HG03097 (cell line): ENCODE measurements around the gene TSFM.

Source experiments
- ATAC-seq: cut with Tn5 transposase; IDR thresholded peaks from one replicate; pipeline ENCODE4 v1.9.1; 2021; ENCODE audit not compliant: unreplicated experiment, low FRiP score

Gene TSFM

DNA sequence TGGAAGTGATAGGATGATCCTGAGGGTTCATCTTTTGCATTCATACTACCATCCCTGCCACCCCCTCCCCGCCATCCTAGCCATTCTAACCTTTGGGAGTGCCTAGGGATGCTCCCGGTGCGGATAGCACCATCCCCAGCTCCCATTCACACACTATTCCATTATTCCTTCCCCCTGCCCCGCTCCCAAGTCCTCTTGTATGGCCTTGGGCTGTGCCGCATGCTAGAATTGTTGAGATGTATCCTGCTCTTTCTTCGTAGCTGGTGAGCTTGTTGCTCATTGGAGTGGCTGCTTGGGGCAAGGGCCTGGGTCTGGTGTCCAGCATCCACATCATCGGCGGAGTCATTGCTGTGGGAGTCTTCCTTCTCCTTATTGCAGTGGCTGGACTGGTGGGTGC lies 37.1 kb upstream of the TSFM start:
- ATAC-seq, result no peak

GRCh38 chr12:57746025-57746424 lies 36.6 kb upstream of the TSFM start:
- no peak for ATAC-seq

DNA sequence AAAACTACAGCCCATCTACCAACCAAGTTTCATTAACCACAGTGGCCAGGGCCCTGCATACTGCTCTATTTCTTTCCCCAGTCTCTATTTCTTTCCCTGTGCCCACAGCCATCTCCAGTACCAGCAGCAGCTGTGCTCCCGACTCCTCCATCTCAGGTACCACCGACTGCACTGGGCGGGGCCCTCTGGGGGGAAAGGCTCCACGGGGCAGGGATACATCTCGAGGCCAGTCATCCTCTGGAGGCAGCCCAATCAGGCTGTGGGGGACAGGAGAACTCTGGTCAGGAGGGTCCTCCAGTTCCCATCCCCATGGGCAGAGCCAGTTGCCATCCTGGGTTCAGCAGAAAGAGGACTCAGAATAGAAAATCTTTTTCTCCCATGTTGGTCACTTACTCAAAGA lies 33.5 kb upstream of the TSFM start:
- no peak for ATAC-seq

GRCh38 chr12:57750561-57751431 lies 31.8 kb upstream of the TSFM start:
- no peak for ATAC-seq

DNA sequence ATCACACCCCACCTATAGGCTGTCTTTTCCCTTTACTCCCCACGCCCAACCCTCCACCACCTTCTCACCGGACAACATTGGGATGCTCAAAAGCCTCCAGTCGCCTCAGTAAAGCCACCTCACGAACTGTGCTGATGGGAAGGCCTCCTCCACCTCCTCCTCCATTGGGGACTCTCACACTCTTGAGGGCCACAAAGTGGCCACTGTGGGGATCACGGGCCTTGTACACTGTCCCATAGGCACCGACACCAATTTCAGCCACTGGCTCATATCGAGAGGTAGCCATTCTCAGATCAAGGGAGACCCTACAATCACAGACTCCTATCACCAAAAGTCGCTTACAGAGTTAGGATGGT lies 31.2 kb upstream of the TSFM start:
- no peak for ATAC-seq

GRCh38 chr12:57751788-57752667 lies 30.6 kb upstream of the TSFM start, which contains the start of gene CDK4:
TSS of gene CDK4 (minus strand) at chr12:57752310. CDS start at chr12:57751717, 593 bp downstream.
- ATAC-seq, result peak; percentile 71

DNA sequence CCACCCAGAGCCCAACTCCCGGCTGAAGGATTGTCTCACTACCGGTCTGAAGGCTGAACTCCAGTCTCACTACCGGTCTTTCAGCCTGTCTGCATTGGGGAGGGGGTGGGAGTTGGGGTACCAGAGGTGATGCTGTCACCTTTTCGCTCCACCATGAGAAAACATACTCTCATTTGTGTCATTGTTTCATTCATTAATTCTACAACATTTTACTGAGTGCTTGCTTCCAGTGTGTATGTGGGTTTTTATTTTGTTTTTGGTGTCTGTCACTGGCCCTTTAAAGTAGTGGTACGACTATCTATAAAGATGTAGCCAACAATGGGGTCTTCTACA lies 30.0 kb upstream of the TSFM start:
- no peak for ATAC-seq

- ATAC-seq, result no peak
These were observed 28.7 kb upstream of the TSFM start for GRCh38 chr12:57753756-57754337.

- peak; percentile 23 for ATAC-seq
These were observed 28.0 kb upstream of the TSFM start, which contains the start of gene MARCHF9 for GRCh38 chr12:57754411-57755193. TSS of gene MARCHF9 (plus strand) at chr12:57755103. CDS start at chr12:57755529, 426 bp downstream.

DNA sequence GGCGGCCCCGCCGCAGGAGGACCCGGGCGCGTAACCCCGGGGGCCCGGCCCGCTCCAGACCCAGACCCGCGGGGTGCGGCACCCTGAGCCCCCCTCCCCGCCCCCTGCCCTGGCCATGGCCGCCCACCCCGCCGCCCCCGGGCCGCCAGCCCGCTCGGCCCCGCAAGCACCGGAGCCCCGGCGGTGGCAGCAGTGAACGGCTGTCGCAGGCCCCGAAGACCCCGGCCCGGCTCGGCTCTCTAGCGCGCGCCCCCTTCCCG lies 27.5 kb upstream of the TSFM start:
- no peak for ATAC-seq

- ATAC-seq, result no peak
These were observed 26.9 kb upstream of the TSFM start for GRCh38 chr12:57755454-57756372.

DNA sequence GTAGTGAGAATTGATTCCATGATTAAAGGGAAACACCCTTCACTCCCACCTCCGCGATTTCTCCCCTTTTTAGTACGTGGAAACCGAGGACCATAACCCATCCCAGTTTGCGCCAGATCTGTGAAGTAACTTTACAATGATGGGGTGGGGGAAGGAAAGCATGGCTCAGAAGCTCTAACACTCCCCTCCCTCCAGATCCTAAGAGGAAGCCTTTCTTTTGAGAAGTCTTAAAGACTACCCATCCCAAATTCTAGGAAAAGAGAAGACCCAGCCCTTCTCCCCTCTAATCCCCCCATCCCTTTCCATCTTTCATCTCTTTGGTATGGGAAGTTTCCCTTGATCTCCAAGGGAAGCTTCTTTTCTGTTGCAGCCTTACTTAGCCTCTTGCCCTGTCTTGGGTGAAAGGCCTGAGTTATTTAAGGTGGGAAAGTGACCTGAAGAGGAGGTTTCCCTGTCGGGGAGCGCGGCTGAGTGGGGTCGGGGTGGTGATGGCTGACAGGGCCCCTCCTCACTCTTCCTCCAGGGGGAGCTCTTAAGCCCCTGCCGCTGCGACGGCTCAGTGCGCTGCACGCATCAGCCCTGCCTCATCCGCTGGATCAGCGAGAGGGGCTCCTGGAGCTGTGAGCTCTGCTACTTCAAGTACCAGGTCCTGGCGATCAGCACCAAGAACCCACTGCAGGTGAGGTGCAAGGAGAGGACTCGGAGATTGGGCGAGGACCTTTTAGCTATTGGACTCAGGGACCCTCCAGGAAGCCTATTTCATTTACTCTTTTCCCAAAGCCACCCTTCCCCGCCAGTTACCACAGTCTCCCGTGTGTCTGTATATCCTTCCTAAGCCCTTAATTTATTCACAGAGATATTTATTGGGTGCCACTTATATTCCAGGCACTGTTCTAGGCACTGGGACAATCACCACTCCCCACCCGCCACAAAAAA lies 25.9 kb upstream of the TSFM start:
- ATAC-seq, result no peak

DNA sequence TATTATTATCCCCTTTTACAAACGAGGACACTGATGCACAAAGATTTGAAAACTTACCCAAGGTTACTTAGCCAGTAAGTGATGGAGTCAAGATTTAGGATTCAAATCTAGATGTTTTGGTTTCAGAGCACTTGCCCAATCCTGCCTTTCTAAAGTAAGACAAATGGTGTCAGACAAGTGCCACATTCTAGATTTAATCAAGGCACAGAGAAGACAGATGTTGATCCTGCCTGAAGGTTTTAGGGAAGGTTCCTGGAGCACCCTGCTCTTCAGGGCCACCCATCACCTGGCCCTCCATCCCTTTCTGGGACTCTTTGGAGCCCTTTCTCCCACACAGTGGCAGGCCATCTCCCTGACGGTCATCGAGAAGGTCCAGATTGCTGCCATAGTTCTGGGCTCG lies 24.8 kb upstream of the TSFM start:
- ATAC-seq, result no peak

- no peak for ATAC-seq
These were observed 23.8 kb upstream of the TSFM start for GRCh38 chr12:57758552-57759359.

DNA sequence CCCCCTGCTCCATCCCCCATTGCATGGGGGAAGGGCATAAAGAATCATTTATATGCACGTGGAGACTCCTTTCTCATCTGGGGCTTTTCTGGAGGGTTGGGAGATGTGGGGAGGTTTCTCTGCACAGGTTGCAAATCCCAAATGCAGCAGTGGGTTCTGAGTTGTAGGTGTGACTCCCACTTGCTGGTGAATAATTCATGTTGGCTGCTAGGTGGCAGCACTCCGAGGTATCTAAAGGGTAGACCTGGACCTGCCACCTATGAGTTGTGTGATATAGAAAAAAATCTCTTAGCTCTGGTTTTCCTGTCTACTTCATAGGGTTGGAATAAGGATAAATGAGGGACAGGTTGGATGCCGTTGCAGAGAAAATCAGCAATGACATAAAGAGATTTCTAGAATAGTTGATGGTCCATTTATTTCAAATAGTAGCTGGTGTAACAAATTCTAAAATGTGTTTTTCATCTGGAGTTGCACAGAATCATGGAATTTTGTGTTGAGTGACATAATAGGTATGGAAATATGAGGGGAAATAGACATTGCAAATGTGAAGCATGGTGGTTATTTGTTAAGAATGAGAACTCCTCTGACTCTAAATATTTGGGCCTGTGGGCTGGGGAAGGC lies 23.1 kb upstream of the TSFM start:
- no peak for ATAC-seq

DNA sequence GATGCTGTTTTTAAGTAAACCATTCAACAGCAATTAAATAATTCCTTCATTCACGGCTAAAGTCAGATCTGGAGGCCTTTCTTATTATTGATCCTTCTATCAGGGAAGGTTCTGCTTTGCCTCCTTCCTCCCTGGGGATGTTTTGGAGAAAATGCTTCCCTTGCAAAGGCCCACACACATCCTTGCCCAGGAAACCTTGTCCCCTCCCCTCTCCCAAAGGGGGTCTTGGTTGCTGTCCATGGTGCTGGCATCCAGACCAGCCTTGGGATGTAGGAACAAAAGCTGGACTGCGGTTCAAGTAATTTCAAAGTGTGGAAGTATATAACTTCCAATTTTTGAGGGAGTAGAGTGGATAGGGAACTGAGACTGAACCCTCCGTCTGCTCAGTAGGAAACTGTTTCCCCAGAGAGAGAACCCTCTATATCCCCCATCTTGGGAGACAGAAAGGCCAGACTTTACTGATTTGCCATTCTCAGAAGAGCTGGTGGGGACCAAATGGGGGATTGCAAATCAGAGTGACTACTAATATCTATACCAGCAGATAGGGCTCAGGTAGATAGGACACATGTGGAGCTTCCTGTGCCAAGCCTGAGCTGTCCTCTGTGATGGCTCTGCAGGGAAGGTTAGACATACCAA lies 22.1 kb upstream of the TSFM start:
- ATAC-seq, result no peak

- no peak for ATAC-seq
These were observed 21.1 kb upstream of the TSFM start for GRCh38 chr12:57761391-57761998.
